ENCODE measurements around the gene ANGPTL2.

Gene ANGPTL2

DNA sequence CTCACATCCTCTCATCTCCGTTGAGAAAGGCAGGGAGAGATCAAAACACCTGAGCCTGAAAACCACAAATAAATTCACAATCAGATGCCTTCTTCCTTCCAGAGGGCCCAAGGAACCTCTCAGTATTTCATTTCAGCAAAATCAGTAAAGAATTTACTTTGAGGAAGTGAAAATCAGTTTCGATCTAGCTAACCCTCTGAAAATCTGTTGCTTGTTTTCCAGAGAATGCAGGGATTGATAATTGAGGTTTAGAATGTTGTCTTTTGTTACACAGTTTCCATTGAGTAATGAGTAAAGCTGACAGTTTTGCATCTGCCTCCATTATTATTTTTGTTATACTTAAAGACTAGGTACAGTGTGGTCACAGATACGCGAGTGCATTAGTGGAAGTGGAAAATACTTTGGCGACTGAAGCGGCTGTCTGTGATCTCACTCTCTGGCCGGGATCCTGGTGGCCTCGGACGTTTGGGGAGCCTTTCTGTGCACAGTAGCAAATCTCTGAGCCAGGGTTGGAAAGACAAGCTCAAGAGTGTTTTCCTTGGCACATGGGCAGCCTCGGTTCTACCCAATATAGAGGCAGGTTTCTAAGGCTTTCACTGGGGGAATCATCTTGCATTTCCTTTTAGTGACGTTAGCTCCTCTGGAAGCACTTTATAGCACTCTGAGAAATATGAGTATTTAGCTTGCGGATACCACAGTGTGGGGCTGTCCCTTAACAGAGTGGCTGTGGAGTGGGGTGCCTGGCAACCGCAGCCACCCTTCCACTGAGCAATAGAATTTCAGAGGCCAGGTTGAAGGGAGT lies 32.2 kb upstream of the ANGPTL2 start:
- TF ChIP-seq CTCF (IDR thresholded peaks at IDR 0.05; ENCODE audit: control insufficient read depth, insufficient read depth, low read depth, low read length, missing control alignments) = no peak
- DNase-seq (ENCODE audit: low read depth) = peak; percentile 75
- H3K4me3 ChIP-seq (ENCODE audit: control insufficient read depth, low read depth, low read length) = no peak overlapping the region

GRCh38 chr9:127154003-127154389 lies 31.6 kb upstream of the ANGPTL2 start:
- no peak overlapping the region for H3K4me3 ChIP-seq (ENCODE audit: control insufficient read depth, low read depth, low read length)
- no peak for DNase-seq (ENCODE audit: low read depth)
- no peak for TF ChIP-seq CTCF (IDR thresholded peaks at IDR 0.05; ENCODE audit: control insufficient read depth, insufficient read depth, low read depth, low read length, missing control alignments)

GRCh38 chr9:127153501-127153900 lies 31.1 kb upstream of the ANGPTL2 start:
- TF ChIP-seq CTCF (IDR thresholded peaks at IDR 0.05; ENCODE audit: control insufficient read depth, insufficient read depth, low read depth, low read length, missing control alignments) = no peak
- no peak for DNase-seq (ENCODE audit: low read depth)
- H3K4me3 ChIP-seq (ENCODE audit: control insufficient read depth, low read depth, low read length) = no peak overlapping the region

- no peak for DNase-seq (ENCODE audit: low read depth)
- no peak overlapping the region for H3K4me3 ChIP-seq (ENCODE audit: control insufficient read depth, low read depth, low read length)
- no peak for TF ChIP-seq CTCF (IDR thresholded peaks at IDR 0.05; ENCODE audit: control insufficient read depth, insufficient read depth, low read depth, low read length, missing control alignments)
Observed at GRCh38 chr9:127149463-127150390, 27.3 kb upstream of the ANGPTL2 start.

DNA sequence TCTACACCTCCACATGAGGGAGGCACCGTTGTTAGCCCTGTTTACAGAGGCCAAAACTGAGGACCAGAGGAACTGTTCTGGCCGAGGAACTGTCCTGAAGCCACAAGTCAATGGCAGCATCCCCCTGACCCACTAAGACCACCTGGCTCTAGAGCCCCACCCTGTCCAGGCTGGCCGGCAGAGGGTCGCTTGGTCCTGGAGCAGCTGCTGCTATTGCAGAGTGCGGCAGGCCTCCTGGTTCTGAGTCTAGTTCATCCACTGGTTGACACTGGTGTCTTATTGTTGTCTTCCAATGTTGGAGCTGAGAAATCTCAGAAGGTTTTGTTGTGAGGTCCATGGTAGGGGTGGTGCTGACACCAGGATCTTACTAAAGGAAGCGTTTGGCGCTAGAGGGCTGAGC lies 26.6 kb upstream of the ANGPTL2 start:
- no peak for DNase-seq (ENCODE audit: low read depth)
- no peak for TF ChIP-seq CTCF (IDR thresholded peaks at IDR 0.05; ENCODE audit: control insufficient read depth, insufficient read depth, low read depth, low read length, missing control alignments)
- H3K4me3 ChIP-seq (ENCODE audit: control insufficient read depth, low read depth, low read length) = no peak overlapping the region

DNA sequence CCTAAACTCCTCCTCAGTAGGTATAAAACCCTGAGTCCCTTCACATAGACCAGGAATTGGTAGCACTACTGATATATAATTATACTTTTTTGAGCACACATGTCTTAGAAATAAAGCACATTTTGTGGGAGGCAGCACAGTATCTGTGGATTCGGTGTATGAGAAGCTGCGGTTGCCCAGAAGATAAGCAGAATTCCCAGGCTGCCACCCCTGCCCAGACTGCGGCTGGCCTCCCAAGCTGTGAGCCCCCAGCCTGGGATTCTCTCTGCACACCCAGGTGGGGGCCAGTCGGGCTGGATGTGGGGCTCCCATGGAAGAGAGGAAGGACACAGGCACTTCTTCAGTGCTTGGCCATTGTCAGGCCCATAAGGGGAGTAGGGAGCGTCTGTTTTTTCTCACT lies 25.6 kb upstream of the ANGPTL2 start:
- H3K4me3 ChIP-seq (ENCODE audit: control insufficient read depth, low read depth, low read length) = no peak overlapping the region
- no peak for DNase-seq (ENCODE audit: low read depth)
- TF ChIP-seq CTCF (IDR thresholded peaks at IDR 0.05; ENCODE audit: control insufficient read depth, insufficient read depth, low read depth, low read length, missing control alignments) = no peak

All from AG09309 (cell line).